Psoas muscle (tissue), 8 donors: Measurements from ENCODE around the gene CCDC170. TPM values are rescaled to one million over a fixed set of nuclear protein-coding genes. Genes with fewer than 3 reads are reported as not detected.

Source experiments
- ATAC-seq, 4 donors: fragments of 200-7000 bp; cut with Tn5 transposase; one replicate each; pipeline ENCODE4 v1.9.1; 2020; ENCODE audit warnings: moderate library complexity in 3 of 4, mild to moderate bottlenecking in 2 of 4
- DNase-seq, 2 donors: peaks; one replicate each; pipeline ENCODE4 v3.0.0-alpha.2; 2020
- H3K27ac ChIP-seq: fragments of 200-600 bp; one replicate; pipeline ENCODE4 v1.8.0; 2022
- H3K27me3 ChIP-seq, 3 donors: fragments of 200-600 bp in 1 of 3; one replicate each; pipeline versions ENCODE4 v1.6.1 to v1.8.0; 2013 to 2022; ENCODE audit warnings: low read length in 2 of 3, mild to moderate bottlenecking in 2 of 3, moderate library complexity in 1 of 3; ENCODE audit not compliant: insufficient read depth in 3 of 3
- H3K36me3 ChIP-seq, 2 donors: fragments of 200-600 bp in 1 of 2; one replicate each; pipeline versions ENCODE4 v1.6.1 to v1.8.0; 2013 to 2022; ENCODE audit warnings: low read depth in 1 of 2, mild to moderate bottlenecking in 1 of 2, moderate library complexity in 1 of 2; ENCODE audit not compliant: insufficient read depth in 1 of 2
- H3K4me1 ChIP-seq: fragments of 200-600 bp; one replicate; pipeline ENCODE4 v1.8.0; 2022
- H3K4me3 ChIP-seq: fragments of 200-600 bp; one replicate; pipeline ENCODE4 v1.8.0; 2022; ENCODE audit warnings: mild to moderate bottlenecking
- H3K9me3 ChIP-seq: fragments of 200-600 bp; one replicate; pipeline ENCODE4 v1.8.0; 2022
- WGBS, 3 donors: extraction: QIAGEN DNeasy Blood & Tissue Kit; methylation state at CpG; one replicate each; pipeline versions ENCODE4 v1.1.6 to v1.1.7; 2013; 5-methylcytosine and 5-hydroxymethylcytosine counted together
- intact Hi-C, 2 donors: fragments of 100-400 bp; cut with DNase I; formaldehyde crosslinking; loops; one replicate each; pipeline versions ENCODE4 v1.11.0 to v1.14.2; 2022
- polyA plus RNA-seq, 3 donors: library from polyadenylated mRNA; stranded (reverse); fragments of 200-250 nt; gene quantifications; one replicate each; pipeline ENCODE4 v1.2.3, GENCODE V29; 2013
- total RNA-seq, 4 donors: library from RNA; stranded (reverse); fragmentation: NEBNext Ultra II Directional in 2 of 4; extraction: Animal tissue kit (Norgen Biotek cat#: 25700) in 2 of 4; gene quantifications; one replicate each; pipeline versions ENCODE4 v1.2.1 to v1.2.4, GENCODE V29; 2021 to 2023
- TF ChIP-seq, protein P1 (sequence below): fragments of 200-600 bp; IDR thresholded peaks from one replicate; pipeline ENCODE4 v1.8.0; 2022; ENCODE audit warnings: antibody characterized with exemption
- donor health status: healthy with polysubstance abuse.
- donor health status: DM: no; HTN: no; CAD: no; lungs with moderate emphysema.
- donor health status: Bipolar disorder and iron deficiency.
- donor health status: healthy.
- donor health status: DM: yes; HTN: yes; CAD: no.
- donor health status: DM: no; HTN: no; CAD: no.
- donor health status: DM: no; HTN: no; CAD: no.
- donor health status: DM: yes; HTN: yes; CAD: no.

Gene CCDC170
- total and polyA plus RNA-seq, 7 donors = 0.03 to 0.25 (median 0.14) TPM

DNA sequence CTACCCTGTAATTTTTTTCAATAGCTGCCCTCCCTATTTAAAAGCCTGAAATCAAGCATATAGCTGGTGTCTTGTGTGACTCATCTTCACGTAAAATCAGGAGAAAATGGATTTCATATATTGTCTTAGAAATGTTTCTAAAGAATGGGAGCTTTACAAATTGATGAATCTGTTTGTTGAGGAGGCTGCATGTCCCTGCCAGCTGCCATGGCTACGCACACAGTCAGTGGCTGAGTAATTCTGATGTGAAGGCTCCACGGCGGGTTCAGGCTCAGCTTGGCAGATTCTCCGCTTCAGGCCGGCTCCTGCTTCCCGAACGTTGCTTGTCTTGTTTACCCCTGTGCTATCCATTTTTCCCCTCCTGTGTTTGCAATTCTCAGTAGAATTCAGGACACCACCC, 82.8 kb downstream of the CCDC170 start:
- H3K4me1 ChIP-seq = no peaks in the 10 kb centered on the region
- no peaks in the 10 kb centered on the region for H3K36me3 ChIP-seq
- peaks cover 0 to 2% (median 0%) of the 10 kb centered on the region in 3 donors for H3K27me3 ChIP-seq
- H3K9me3 ChIP-seq = no peaks in the 10 kb centered on the region
- intact Hi-C loops = no loop called here
- no peak overlapping the region for H3K27ac ChIP-seq
- no peak for DNase-seq
- 46 to 62% (median 55%) methylated on average over 8 of the region's 8 CpGs for WGBS, 3 donors
- ATAC-seq = no peak
- no peak overlapping the region for H3K4me3 ChIP-seq
- TF ChIP-seq, protein P1, sequence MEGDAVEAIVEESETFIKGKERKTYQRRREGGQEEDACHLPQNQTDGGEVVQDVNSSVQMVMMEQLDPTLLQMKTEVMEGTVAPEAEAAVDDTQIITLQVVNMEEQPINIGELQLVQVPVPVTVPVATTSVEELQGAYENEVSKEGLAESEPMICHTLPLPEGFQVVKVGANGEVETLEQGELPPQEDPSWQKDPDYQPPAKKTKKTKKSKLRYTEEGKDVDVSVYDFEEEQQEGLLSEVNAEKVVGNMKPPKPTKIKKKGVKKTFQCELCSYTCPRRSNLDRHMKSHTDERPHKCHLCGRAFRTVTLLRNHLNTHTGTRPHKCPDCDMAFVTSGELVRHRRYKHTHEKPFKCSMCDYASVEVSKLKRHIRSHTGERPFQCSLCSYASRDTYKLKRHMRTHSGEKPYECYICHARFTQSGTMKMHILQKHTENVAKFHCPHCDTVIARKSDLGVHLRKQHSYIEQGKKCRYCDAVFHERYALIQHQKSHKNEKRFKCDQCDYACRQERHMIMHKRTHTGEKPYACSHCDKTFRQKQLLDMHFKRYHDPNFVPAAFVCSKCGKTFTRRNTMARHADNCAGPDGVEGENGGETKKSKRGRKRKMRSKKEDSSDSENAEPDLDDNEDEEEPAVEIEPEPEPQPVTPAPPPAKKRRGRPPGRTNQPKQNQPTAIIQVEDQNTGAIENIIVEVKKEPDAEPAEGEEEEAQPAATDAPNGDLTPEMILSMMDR = no peak

DNA sequence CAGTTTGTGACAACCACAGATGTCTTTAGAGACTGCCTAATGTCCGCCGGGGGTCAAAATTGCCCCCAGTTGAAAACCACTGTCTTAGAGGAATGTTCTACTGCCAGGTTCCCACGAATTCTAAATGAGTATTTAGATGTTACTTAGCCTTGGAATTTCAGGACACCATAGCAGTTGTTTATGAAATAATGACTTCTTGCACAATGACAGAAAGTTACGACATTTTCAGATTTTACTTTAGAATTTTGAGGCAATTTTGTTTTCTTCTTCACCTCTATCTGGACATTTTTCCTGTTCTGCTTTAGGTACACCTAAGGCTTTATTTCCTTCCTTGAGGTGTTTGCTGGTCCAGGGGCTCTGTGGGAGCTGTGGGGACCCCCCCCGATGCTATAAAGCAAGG, 83.4 kb downstream of the CCDC170 start:
- DNase-seq (no peak), ATAC-seq (no peak)
- Histone ChIP-seq H3K27me3 (peaks cover 0 to 2% (median 0%) of the 10 kb centered on the region in 3 donors), H3K9me3 (no peaks in the 10 kb centered on the region), H3K4me1 (no peaks in the 10 kb centered on the region), H3K36me3 (no peaks in the 10 kb centered on the region), H3K27ac (no peak overlapping the region), H3K4me3 (no peak overlapping the region)
- intact Hi-C loops = no loop called here
- TF ChIP-seq, protein P1 = no peak
- WGBS, 3 donors = 83 to 89% (median 89%) methylated on average over 5 of the region's 5 CpGs

DNA sequence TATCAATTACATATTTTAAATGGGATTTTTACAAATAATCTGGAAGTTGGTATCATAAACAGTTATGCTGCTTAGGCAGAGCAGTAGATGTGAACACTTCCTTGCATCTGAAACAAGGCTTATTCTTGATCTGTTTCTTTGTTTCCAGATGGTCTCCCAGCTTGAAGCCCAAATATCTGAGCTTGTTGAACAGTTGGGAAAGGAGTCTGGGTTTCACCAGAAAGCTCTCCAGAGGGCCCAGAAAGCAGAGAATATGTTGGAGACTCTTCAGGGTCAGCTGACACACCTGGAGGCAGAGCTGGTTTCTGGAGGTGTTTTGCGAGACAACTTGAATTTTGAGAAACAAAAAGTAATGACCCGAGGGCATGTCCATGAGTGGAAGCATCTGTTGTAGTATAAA, 91.9 kb downstream of the CCDC170 start:
- Histone ChIP-seq H3K36me3 (no peaks in the 10 kb centered on the region), H3K4me1 (no peaks in the 10 kb centered on the region), H3K27ac (no peak overlapping the region), H3K9me3 (no peaks in the 10 kb centered on the region), H3K4me3 (no peak overlapping the region), H3K27me3 (no peaks in the 10 kb centered on the region)
- DNase-seq (no peak), ATAC-seq (no peak)
- intact Hi-C loops = no loop called here
- TF ChIP-seq, protein P1 = no peak
- 89 to 93% (median 92%) methylated on average over 2 of the region's 2 CpGs for WGBS, 3 donors

DNA sequence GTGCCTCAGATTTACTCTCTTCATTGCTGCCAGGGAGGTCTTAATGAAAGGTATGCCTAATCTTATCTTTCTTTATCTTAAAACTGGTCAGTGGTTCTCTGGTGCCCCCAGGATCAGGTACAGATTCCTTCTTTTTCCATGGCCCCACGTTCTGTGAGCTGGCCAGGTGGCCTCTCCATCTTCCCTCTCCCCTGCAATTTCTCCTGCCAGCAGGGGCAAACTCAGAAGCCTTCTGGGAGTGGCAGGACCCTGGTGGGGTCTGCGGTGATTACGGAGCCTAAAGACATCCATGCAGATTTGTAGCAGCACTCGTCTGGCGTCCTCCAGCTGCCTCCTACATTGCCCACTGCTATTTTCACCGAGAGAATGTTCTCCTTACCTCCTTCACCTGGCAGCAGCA, 95.8 kb downstream of the CCDC170 start:
- H3K4me3 ChIP-seq = no peak overlapping the region
- H3K27me3 ChIP-seq = no peaks in the 10 kb centered on the region
- no peak for DNase-seq
- intact Hi-C loops = no loop called here
- no peak for ATAC-seq
- TF ChIP-seq, protein P1 = no peak
- H3K27ac ChIP-seq = no peak overlapping the region
- H3K36me3 ChIP-seq = no peaks in the 10 kb centered on the region
- H3K9me3 ChIP-seq = no peaks in the 10 kb centered on the region
- WGBS, 3 donors = 39 to 49% (median 45%) methylated on average over 6 of the region's 6 CpGs
- no peaks in the 10 kb centered on the region for H3K4me1 ChIP-seq

DNA sequence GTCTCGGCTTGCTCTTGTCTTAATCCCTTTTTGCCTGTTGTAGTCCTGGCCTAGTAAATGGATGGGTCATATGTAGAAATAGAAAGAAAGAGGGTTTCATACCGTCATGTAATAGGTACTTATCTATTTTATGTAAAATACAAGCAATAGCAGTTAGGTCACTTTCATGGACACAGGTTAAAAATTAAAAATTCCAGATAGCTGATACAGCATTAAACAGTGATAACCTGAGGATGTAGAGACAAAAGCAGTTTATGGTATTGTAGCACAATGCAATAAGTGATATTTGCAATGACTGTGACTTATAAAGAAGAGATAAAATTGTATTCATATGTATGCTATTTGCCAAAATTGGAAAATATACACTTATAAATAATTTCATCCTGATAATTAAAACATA, 96.9 kb downstream of the CCDC170 start:
- Histone ChIP-seq H3K27me3 (no peaks in the 10 kb centered on the region), H3K4me3 (no peak overlapping the region), H3K9me3 (no peaks in the 10 kb centered on the region), H3K4me1 (no peaks in the 10 kb centered on the region), H3K27ac (no peak overlapping the region), H3K36me3 (no peaks in the 10 kb centered on the region)
- DNase-seq (no peak), ATAC-seq (no peak)
- 66 to 86% (median 81%) methylated on average over 2 of the region's 2 CpGs for WGBS, 3 donors
- intact Hi-C loops = no loop called here
- TF ChIP-seq, protein P1 = no peak
